ENCODE results near the gene CBFA2T3. TPM values are rescaled to one million over a fixed set of nuclear protein-coding genes. Genes with fewer than 3 reads are reported as not detected.

The CBFA2T3 gene
- total RNA-seq, 4 donors from 2014 or later: 1.4 to 5.8 (median 1.5) TPM

DNA sequence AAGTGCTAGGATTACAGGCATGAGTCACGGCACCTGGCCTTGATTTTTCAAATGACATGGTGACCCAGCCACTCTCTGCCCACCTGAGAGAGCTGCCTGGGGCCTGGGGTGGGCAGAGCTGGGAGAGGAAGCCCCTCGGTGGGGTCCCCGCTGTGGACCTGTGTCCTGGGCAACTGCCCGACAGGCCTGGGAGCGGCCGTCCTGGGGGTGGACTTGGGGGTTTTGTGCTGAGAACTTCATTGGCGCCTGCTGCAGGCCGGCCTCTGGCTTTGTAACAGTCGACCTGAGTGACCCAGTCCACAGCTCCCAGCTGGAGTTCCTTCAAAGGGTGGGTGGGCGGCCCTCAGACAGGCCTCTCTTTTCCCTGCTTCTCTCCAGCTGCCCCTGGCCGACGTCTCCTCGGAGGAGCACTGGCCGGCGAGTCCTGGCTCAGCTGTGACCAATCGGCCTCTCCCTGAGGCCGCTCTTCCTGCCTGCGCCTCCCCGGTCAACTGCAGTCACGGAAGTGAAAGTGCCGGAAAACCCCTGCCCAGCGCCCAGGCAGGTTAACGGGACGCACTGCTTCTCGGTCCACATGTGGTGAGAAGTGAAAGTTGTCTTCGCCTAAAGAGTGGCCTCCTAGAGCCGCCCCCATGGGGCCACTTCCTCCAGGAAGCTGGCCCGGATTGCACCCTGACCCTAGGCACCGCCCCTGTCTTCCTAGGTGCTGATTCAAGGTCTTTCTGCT is 5.5 kb downstream of the CBFA2T3 start:
- Histone ChIP-seq H3K27me3 (peaks cover 99% of the 10 kb centered on the region), H3K4me3 (no peak overlapping the region), H3K9me3 (no peaks in the 10 kb centered on the region), H3K27ac (no peak overlapping the region), H3K4me1 (peaks cover 0 to 5% (median 1%) of the 10 kb centered on the region in 3 donors), H3K36me3 (no peaks in the 10 kb centered on the region)
- ATAC-seq: no peak
- TF ChIP-seq EP300 (IDR thresholded peaks at IDR 0.05): no peak
- no peak for TF ChIP-seq POLR2A (IDR thresholded peaks at IDR 0.05)
- TF ChIP-seq CTCF (IDR thresholded peaks at IDR 0.05): no peak
- 30% methylated on average over 4 of the region's 29 CpGs; no CpG with 5 or more reads in 1 of the 2 donors for WGBS, 2 donors (ENCODE audit: low coverage in 1 of 2)

- no peaks in the 10 kb centered on the region for H3K4me1 ChIP-seq
- H3K9me3 ChIP-seq: no peaks in the 10 kb centered on the region
- no peak overlapping the region for H3K4me3 ChIP-seq
- ATAC-seq: no peak
- WGBS, 2 donors (ENCODE audit: low coverage in 1 of 2): 0 to 53% methylated on average over 2 to 3 of the region's 31 CpGs
- TF ChIP-seq CTCF (IDR thresholded peaks at IDR 0.05) (no peak), POLR2AphosphoS5 (IDR thresholded peaks at IDR 0.05) (no peak), EP300 (IDR thresholded peaks at IDR 0.05) (no peak), POLR2A (IDR thresholded peaks at IDR 0.05) (no peak)
- no peak overlapping the region for H3K27ac ChIP-seq
- peaks cover 99% of the 10 kb centered on the region for H3K27me3 ChIP-seq
- no peaks in the 10 kb centered on the region for H3K36me3 ChIP-seq
Measured at GRCh38 chr16:88970539-88971065, 6.4 kb downstream of the CBFA2T3 start.

DNA sequence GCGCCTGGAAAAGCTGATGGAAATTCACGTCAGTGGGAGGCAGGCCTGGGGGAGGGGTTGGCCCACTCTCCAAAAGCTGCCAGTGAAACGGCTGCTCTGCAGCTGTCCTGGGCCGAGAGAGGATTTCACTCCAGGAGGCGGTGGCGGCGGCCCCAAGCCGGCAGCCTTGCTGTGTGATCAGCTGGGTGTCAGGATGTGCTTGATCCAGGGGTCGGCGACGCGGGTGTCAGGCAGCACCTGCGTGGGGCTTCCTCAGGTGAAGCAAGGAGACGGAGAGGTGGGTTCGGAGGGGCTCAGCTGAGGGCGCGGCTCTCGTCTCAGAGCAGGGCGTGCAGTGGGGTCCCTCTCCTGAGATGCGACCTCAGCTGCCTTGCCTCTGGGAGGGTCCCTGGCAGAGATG is 7.0 kb downstream of the CBFA2T3 start:
- no peaks in the 10 kb centered on the region for H3K9me3 ChIP-seq

GRCh38 chr16:88969361-88969831 is 7.6 kb downstream of the CBFA2T3 start:
- Histone ChIP-seq H3K4me1 (no peaks in the 10 kb centered on the region), H3K27ac (no peak overlapping the region), H3K36me3 (no peaks in the 10 kb centered on the region), H3K9me3 (no peaks in the 10 kb centered on the region), H3K4me3 (no peak overlapping the region), H3K27me3 (peaks cover 92% of the 10 kb centered on the region)
- no peak for ATAC-seq
- 60% methylated on average over 6 of the region's 22 CpGs; no CpG with 5 or more reads in 1 of the 2 donors for WGBS, 2 donors (ENCODE audit: low coverage in 1 of 2)
- no peak for TF ChIP-seq CTCF (IDR thresholded peaks at IDR 0.05)
- TF ChIP-seq EP300 (IDR thresholded peaks at IDR 0.05): no peak
- TF ChIP-seq POLR2AphosphoS5 (IDR thresholded peaks at IDR 0.05): no peak
- no peak for TF ChIP-seq POLR2A (IDR thresholded peaks at IDR 0.05)

More for the DNA sequence above, 7.0 kb downstream of the CBFA2T3 start:
- Histone ChIP-seq H3K27ac (no peak overlapping the region), H3K27me3 (peaks cover 98% of the 10 kb centered on the region), H3K36me3 (no peaks in the 10 kb centered on the region), H3K4me1 (no peaks in the 10 kb centered on the region), H3K4me3 (no peak overlapping the region)
- 60% methylated on average over 1 of the region's 20 CpGs; no CpG with 5 or more reads in 1 of the 2 donors for WGBS, 2 donors (ENCODE audit: low coverage in 1 of 2)
- TF ChIP-seq POLR2AphosphoS5 (IDR thresholded peaks at IDR 0.05): no peak
- no peak for TF ChIP-seq EP300 (IDR thresholded peaks at IDR 0.05)
- TF ChIP-seq CTCF (IDR thresholded peaks at IDR 0.05): no peak
- TF ChIP-seq POLR2A (IDR thresholded peaks at IDR 0.05): no peak
- no peak for ATAC-seq

Measured in gastroesophageal sphincter (tissue), 4 donors.